H9 (cell line): ENCODE results near the gene MYOM1. TPM values are rescaled to one million over a fixed set of nuclear protein-coding genes. Genes with fewer than 3 reads are reported as not detected.

ENCODE experiments used
- DNase-seq: peaks from one replicate; pipeline ENCODE4 v3.0.0-alpha.2; 2017
- H2AFZ ChIP-seq: one replicate; pipeline ENCODE4 v1.6.1; 2013; ENCODE audit warnings: mild to moderate bottlenecking, low read length, control low read depth, moderate library complexity
- H2AK5ac ChIP-seq: 2 replicates; pipeline ENCODE4 v1.6.1; 2013; ENCODE audit warnings: low read length, control low read depth, mixed read lengths; ENCODE audit not compliant: insufficient read length
- H2BK120ac ChIP-seq: one replicate; pipeline ENCODE4 v1.6.1; 2013; ENCODE audit warnings: low read depth, mild to moderate bottlenecking, low read length, control low read depth, inconsistent platforms; ENCODE audit not compliant: poor library complexity, severe bottlenecking
- H2BK12ac ChIP-seq: 2 replicates; pipeline ENCODE4 v1.6.1; 2013; ENCODE audit warnings: low read length, control low read depth, mixed read lengths, low read depth; ENCODE audit not compliant: insufficient read length
- H2BK15ac ChIP-seq: 2 replicates; pipeline ENCODE4 v1.6.1; 2013; ENCODE audit warnings: low read depth, low read length, control low read depth
- H2BK20ac ChIP-seq: one replicate; pipeline ENCODE4 v1.6.1; 2013; ENCODE audit warnings: low read depth, mild to moderate bottlenecking, low read length, control low read depth, inconsistent platforms; ENCODE audit not compliant: poor library complexity, severe bottlenecking
- H2BK5ac ChIP-seq: 2 replicates; pipeline ENCODE4 v1.6.1; 2013; ENCODE audit warnings: low read length, control low read depth, mixed read lengths; ENCODE audit not compliant: insufficient read length
- H3K14ac ChIP-seq: 2 replicates; pipeline ENCODE4 v1.6.1; 2013; ENCODE audit warnings: low read length, control low read depth; ENCODE audit not compliant: insufficient read depth
- H3K18ac ChIP-seq: 2 replicates; pipeline ENCODE4 v1.6.1; 2013; ENCODE audit warnings: low read depth, mild to moderate bottlenecking, mixed read lengths, low read length, control low read depth; ENCODE audit not compliant: insufficient read length
- H3K23ac ChIP-seq: 2 replicates; pipeline ENCODE4 v1.6.1; 2013; ENCODE audit warnings: low read length, control low read depth, mixed read lengths, low read depth; ENCODE audit not compliant: insufficient read length
- H3K23me2 ChIP-seq: 2 replicates; pipeline ENCODE4 v1.6.1; 2013; ENCODE audit warnings: low read depth, mild to moderate bottlenecking, mixed read lengths, low read length, control low read depth; ENCODE audit not compliant: insufficient read length, poor library complexity, severe bottlenecking
- H3K27ac ChIP-seq: 2 replicates; pipeline ENCODE4 v1.5.1; 2013; ENCODE audit warnings: low read length, control low read depth, mixed read lengths, low read depth; ENCODE audit not compliant: insufficient read length
- H3K27me3 ChIP-seq: 2 replicates; pipeline ENCODE4 v1.6.1; 2013; ENCODE audit warnings: low read length, control low read depth, inconsistent platforms; ENCODE audit not compliant: insufficient read depth
- H3K4ac ChIP-seq: 2 replicates; pipeline ENCODE4 v1.6.1; 2013; ENCODE audit warnings: low read depth, mild to moderate bottlenecking, control low read depth, inconsistent platforms, low read length, moderate library complexity
- H3K4me1 ChIP-seq: 2 replicates; pipeline ENCODE4 v1.6.1; 2013; ENCODE audit warnings: low read length, control low read depth, inconsistent platforms; ENCODE audit not compliant: insufficient read depth
- H3K4me2 ChIP-seq: 2 replicates; pipeline ENCODE4 v1.6.1; 2013; ENCODE audit warnings: low read length, control low read depth, mixed read lengths; ENCODE audit not compliant: insufficient read length, insufficient read depth
- H3K56ac ChIP-seq: 2 replicates; pipeline ENCODE4 v1.6.1; 2013; ENCODE audit warnings: low read depth, mild to moderate bottlenecking, mixed read lengths, low read length, control low read depth; ENCODE audit not compliant: insufficient read length
- H3K79me1 ChIP-seq: 2 replicates; pipeline ENCODE4 v1.6.1; 2013; ENCODE audit warnings: low read depth, mild to moderate bottlenecking, moderate library complexity, low read length, control low read depth, inconsistent platforms; ENCODE audit not compliant: insufficient read depth, poor library complexity, severe bottlenecking
- H3K79me2 ChIP-seq: 2 replicates; pipeline ENCODE4 v1.6.1; 2013; ENCODE audit warnings: low read length, control low read depth, inconsistent platforms; ENCODE audit not compliant: insufficient read depth
- H3K9ac ChIP-seq: 2 replicates; pipeline ENCODE4 v1.6.1; 2013; ENCODE audit warnings: low read length, control low read depth, mixed read lengths; ENCODE audit not compliant: insufficient read length; ENCODE audit errors: extremely low read depth
- H3K9me3 ChIP-seq: one replicate; pipeline ENCODE4 v1.6.1; 2013; ENCODE audit warnings: low read depth, low read length, inconsistent platforms; ENCODE audit not compliant: control insufficient read depth
- H3T11ph ChIP-seq: one replicate; pipeline ENCODE4 v1.6.1; 2013; ENCODE audit warnings: mild to moderate bottlenecking, low read length, control low read depth, inconsistent platforms
- H4K20me1 ChIP-seq: one replicate; pipeline ENCODE4 v1.6.1; 2013; ENCODE audit not compliant: control insufficient read depth, insufficient read length, insufficient read depth
- H4K5ac ChIP-seq: 2 replicates; pipeline ENCODE4 v1.6.1; 2013; ENCODE audit warnings: low read depth, mild to moderate bottlenecking, mixed read lengths, low read length, control low read depth; ENCODE audit not compliant: insufficient read length
- H4K8ac ChIP-seq: replicated peaks from 2 replicates; pipeline ENCODE4 v1.6.1; 2013; ENCODE audit warnings: low read length, control low read depth, mixed read lengths, low read depth; ENCODE audit not compliant: insufficient read length
- H4K91ac ChIP-seq: 2 replicates; pipeline ENCODE4 v1.6.1; 2013; ENCODE audit warnings: low read depth, mild to moderate bottlenecking, moderate library complexity, mixed read lengths, low read length, control low read depth; ENCODE audit not compliant: insufficient read length
- H3K27ac Mint-ChIP-seq, 3 experiments: 2 replicates in 2 of 3; 3 replicates in 1 of 3; pipeline ENCODE4 v1.8.0; 2020 to 2021; ENCODE audit warnings: mixed read lengths in 3 of 3, mild to moderate bottlenecking in 1 of 3, moderate library complexity in 1 of 3
- H3K27me3 Mint-ChIP-seq: 2 replicates; pipeline ENCODE4 v1.8.0; 2021; ENCODE audit warnings: low read depth, mild to moderate bottlenecking, moderate library complexity, mixed read lengths
- H3K36me3 Mint-ChIP-seq, 3 experiments: 2 replicates in 2 of 3; 3 replicates in 1 of 3; pipeline ENCODE4 v1.8.0; 2020 to 2021; ENCODE audit warnings: low read depth in 3 of 3, mixed read lengths in 3 of 3; ENCODE audit not compliant: insufficient read depth in 1 of 3
- H3K4me1 Mint-ChIP-seq, 2 experiments: 2 replicates each; pipeline ENCODE4 v1.8.0; 2020; ENCODE audit warnings: mixed read lengths in 2 of 2
- H3K4me3 Mint-ChIP-seq, 2 experiments: 2 replicates in 1 of 2; 3 replicates in 1 of 2; pipeline ENCODE4 v1.8.0; 2020 to 2021; ENCODE audit warnings: mild to moderate bottlenecking in 2 of 2, mixed read lengths in 2 of 2, moderate library complexity in 1 of 2
- H3K9me3 Mint-ChIP-seq, 2 experiments: 2 replicates in 1 of 2; 3 replicates in 1 of 2; pipeline ENCODE4 v1.8.0; 2020; ENCODE audit warnings: mild to moderate bottlenecking in 2 of 2, mixed read lengths in 2 of 2, moderate library complexity in 1 of 2
- CTCF ChIP-seq: fragments of 200-600 bp; sonication (generic); conservative IDR thresholded peaks from 3 replicates; pipeline ENCODE4 v1.8.0; 2021; ENCODE audit warnings: antibody characterized with exemption, mild to moderate bottlenecking
- total RNA-seq: library from RNA; stranded (reverse); gene quantifications from 2 replicates; pipeline ENCODE4 v1.2.1, GENCODE V29; 2021

The MYOM1 gene
- total RNA-seq, 1 experiment from 2014 or later, result 0.17 TPM

- H3K23me2 ChIP-seq, result no peaks in the 10 kb centered on the region
- H3K4me3 Mint-ChIP-seq, result no peak overlapping the region
- no peak overlapping the region for H2BK20ac ChIP-seq
- H3K9me3 Mint-ChIP-seq, result peaks cover 4 to 5% of the 10 kb centered on the region in 2 experiments; a peak in 3 of 5 replicates
- H3K18ac ChIP-seq, result no peak overlapping the region
- H3K56ac ChIP-seq, result no peak overlapping the region
- no peak overlapping the region for H3K4ac ChIP-seq
- H3T11ph ChIP-seq, result no peak overlapping the region
- H3K9ac ChIP-seq, result no peak overlapping the region
- H3K79me2 ChIP-seq, result no peaks in the 10 kb centered on the region
- H4K8ac ChIP-seq, result no peak overlapping the region
- H2BK15ac ChIP-seq, result no peak overlapping the region
- H2AFZ ChIP-seq, result no peak overlapping the region
- no peaks in the 10 kb centered on the region for H3K9me3 ChIP-seq
- no peak for DNase-seq
- H3K4me1 ChIP-seq, result no peaks in the 10 kb centered on the region
- no peak overlapping the region for H2BK120ac ChIP-seq
- H2BK12ac ChIP-seq, result no peak overlapping the region
- H3K14ac ChIP-seq, result no peak overlapping the region
- H3K27ac ChIP-seq, result no peak overlapping the region
- H2AK5ac ChIP-seq, result no peak overlapping the region
- H3K36me3 Mint-ChIP-seq, result peaks cover 0 to 4% (median 2%) of the 10 kb centered on the region in 3 experiments; a peak in 4 of 7 replicates
- H2BK5ac ChIP-seq, result no peak overlapping the region
- no peak overlapping the region for H3K4me2 ChIP-seq
- H3K27me3 Mint-ChIP-seq, result no peaks in the 10 kb centered on the region
- no peak overlapping the region for H3K23ac ChIP-seq
- H3K79me1 ChIP-seq, result no peaks in the 10 kb centered on the region
- H3K27me3 ChIP-seq, result no peaks in the 10 kb centered on the region
- H3K4me1 Mint-ChIP-seq, result peaks cover 0 to 2% of the 10 kb centered on the region in 2 experiments; a peak in 1 of 4 replicates
- H3K27ac Mint-ChIP-seq, result no peak overlapping the region
- no peak overlapping the region for H4K5ac ChIP-seq
- H4K91ac ChIP-seq, result no peak overlapping the region
- H4K20me1 ChIP-seq, result no peaks in the 10 kb centered on the region
- TF ChIP-seq CTCF, result no peak
These were observed 14.5 kb downstream of the MYOM1 start for GRCh38 chr18:3205239-3205638.
